ENCODE measurements around the gene GPRC6A. TPM values are rescaled to one million over a fixed set of nuclear protein-coding genes. Genes with fewer than 3 reads are reported as not detected.
"Not testable (repeated sequence)": the region's sequence is repeated elsewhere in the genome, so short reads cannot be mapped to it uniquely, and the experiment has no call there.

GPRC6A gene
- total and polyA plus RNA-seq, 4 donors = not detected

DNA sequence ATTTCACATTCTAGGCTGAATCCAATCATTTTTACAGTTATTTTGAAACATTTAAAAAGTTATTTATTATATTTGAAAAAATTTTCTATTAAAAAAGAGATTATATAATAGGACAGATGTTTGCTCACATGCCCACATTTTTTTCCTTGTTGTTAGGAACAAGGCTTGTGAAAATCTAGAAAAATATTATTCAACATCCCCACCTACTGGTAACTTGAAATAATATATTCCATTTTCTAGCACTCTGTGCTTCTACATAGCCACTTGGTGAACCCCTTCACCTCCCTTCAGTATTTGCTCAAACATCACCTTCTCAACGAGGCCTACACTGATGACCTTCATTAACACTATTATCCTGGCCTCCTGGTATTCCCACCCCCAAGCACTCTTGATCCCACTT, 18.3 kb upstream of the GPRC6A start:
- Histone ChIP-seq H3K36me3 (ENCODE audit: control insufficient read depth, insufficient read depth, low read length) (no peaks in the 10 kb centered on the region), H3K27ac (ENCODE audit: low read depth, low read length) (no peak overlapping the region), H3K4me3 (ENCODE audit: low read depth, low read length) (no peak overlapping the region), H3K9me3 (ENCODE audit: control insufficient read depth, insufficient read depth, low read length) (no peaks in the 10 kb centered on the region), H3K27me3 (ENCODE audit: control insufficient read depth, insufficient read depth, low read length) (no peaks in the 10 kb centered on the region), H3K4me1 (ENCODE audit: control insufficient read depth, insufficient read depth, low read length) (no peaks in the 10 kb centered on the region)
- DNase-seq (ENCODE audit: low read depth in 4 of 6, low spot score in 6 of 6) = peak in 5 of 6 donors; percentile 4 to 76 (median 7)
- WGBS (ENCODE audit: insufficient coverage) = 60% methylated on average over 1 of the region's 1 CpG

DNA sequence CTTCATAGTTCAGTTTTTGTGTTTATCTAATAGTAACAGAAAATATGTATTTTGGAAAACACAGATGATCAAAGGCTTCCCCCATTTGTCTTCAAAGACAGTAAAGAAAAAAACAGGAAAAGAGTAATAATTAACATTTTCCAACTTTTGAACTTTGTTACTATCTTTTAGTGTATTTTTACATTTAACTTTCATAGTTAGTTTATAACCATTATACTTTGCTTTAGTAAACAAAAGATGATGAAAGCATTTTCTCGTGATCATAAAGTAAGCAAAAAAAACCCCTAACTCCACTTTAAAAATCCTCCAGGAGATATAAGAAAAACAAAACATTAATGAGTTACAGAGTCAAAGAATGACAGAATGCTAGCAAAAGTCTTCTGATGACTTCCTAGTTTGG, 13.6 kb upstream of the GPRC6A start:
- Histone ChIP-seq H3K36me3 (ENCODE audit: control insufficient read depth, insufficient read depth, low read length) (no peaks in the 10 kb centered on the region), H3K9me3 (ENCODE audit: control insufficient read depth, insufficient read depth, low read length) (no peaks in the 10 kb centered on the region), H3K4me1 (ENCODE audit: control insufficient read depth, insufficient read depth, low read length) (no peaks in the 10 kb centered on the region), H3K27me3 (ENCODE audit: control insufficient read depth, insufficient read depth, low read length) (no peaks in the 10 kb centered on the region), H3K27ac (ENCODE audit: low read depth, low read length) (no peak overlapping the region), H3K4me3 (ENCODE audit: low read depth, low read length) (no peak overlapping the region)
- no CpG with 5 or more reads among the region's 1 CpG for WGBS (ENCODE audit: insufficient coverage)
- DNase-seq (ENCODE audit: low read depth in 4 of 6, low spot score in 6 of 6) = no peak

DNA sequence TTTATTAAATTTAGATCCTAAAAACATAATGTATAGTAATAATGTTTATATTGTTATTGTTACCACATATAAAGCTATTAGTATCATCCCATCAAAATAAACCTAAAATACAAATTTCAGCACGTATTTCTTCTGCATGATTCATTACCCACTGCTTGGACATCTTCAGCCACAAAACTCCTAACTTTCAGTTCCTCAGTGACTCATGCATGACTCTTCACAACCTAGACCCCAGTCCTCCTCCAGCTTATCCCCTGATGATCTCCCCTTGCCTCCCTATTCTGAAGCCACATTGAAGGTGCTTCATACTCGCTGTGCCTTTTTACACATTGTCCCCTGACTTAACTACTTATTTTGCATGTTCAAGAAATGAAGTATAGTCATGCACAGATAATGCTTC, 11.2 kb upstream of the GPRC6A start:
- H3K27ac ChIP-seq (ENCODE audit: low read depth, low read length) = no peak overlapping the region
- WGBS (ENCODE audit: insufficient coverage) = 78% methylated on average over 1 of the region's 2 CpGs
- H3K36me3 ChIP-seq (ENCODE audit: control insufficient read depth, insufficient read depth, low read length) = no peaks in the 10 kb centered on the region
- H3K4me3 ChIP-seq (ENCODE audit: low read depth, low read length) = no peak overlapping the region
- no peaks in the 10 kb centered on the region for H3K9me3 ChIP-seq (ENCODE audit: control insufficient read depth, insufficient read depth, low read length)
- DNase-seq (ENCODE audit: low read depth in 4 of 6, low spot score in 6 of 6) = no peak
- H3K4me1 ChIP-seq (ENCODE audit: control insufficient read depth, insufficient read depth, low read length) = no peaks in the 10 kb centered on the region
- no peaks in the 10 kb centered on the region for H3K27me3 ChIP-seq (ENCODE audit: control insufficient read depth, insufficient read depth, low read length)

DNA sequence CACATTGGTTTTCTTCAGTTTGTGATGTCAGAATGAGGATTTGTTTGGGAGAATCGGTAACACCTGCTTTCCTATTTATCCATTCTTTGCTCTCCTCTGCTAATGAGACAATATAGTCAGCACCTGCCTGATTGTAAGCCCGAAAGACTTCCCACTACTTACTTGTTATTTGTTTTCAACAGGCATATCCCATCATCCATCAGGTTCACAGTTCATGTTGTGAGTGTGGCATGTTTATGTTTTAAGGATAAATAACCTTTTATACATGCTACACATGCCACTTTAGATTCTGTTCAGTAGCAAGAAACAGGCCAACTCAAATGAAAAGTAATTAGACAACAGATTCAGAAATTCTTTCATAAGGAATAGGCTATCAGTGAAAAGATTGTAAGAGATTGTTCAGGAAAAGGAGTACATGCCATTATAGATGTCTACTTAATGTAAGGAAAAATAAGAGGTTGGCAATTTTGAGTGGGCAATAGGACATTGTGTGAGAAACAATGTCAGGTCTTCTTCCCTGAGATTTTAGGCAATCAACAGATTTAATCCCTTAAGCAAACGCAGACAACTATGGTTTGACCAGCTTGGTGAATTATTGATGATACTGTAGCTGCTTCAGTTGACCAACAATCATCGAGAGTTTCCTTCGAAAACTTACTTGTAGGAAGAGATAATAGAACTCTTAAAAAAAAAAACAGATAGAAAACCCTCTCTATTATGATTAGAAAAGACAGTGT, 7.9 kb upstream of the GPRC6A start:
- no peaks in the 10 kb centered on the region for H3K9me3 ChIP-seq (ENCODE audit: control insufficient read depth, insufficient read depth, low read length)
- no peaks in the 10 kb centered on the region for H3K27me3 ChIP-seq (ENCODE audit: control insufficient read depth, insufficient read depth, low read length)
- H3K4me3 ChIP-seq (ENCODE audit: low read depth, low read length) = no peak overlapping the region
- H3K4me1 ChIP-seq (ENCODE audit: control insufficient read depth, insufficient read depth, low read length) = no peaks in the 10 kb centered on the region
- no peaks in the 10 kb centered on the region for H3K36me3 ChIP-seq (ENCODE audit: control insufficient read depth, insufficient read depth, low read length)
- WGBS (ENCODE audit: insufficient coverage) = no CpG with 5 or more reads among the region's 5 CpGs
- no peak for DNase-seq (ENCODE audit: low read depth in 4 of 6, low spot score in 6 of 6)
- no peak overlapping the region for H3K27ac ChIP-seq (ENCODE audit: low read depth, low read length)

DNA sequence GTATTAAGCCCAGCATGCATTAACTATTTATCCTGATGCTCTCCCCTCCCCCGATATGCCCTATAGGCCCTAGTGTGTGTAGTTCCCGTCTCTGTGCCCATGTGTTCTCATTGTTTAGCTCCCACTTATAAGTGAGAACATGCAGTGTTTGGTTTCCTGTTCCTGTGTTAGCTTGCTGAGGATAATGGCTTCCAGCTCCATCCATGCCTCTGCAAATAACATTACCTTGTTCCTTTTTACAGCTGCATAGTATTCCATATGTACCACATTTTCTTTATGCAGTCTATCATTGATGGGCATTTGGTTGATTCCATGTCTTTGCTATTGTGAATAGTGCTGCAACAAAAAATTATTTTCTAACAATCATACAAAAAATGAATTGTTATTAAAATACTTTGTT, 5.6 kb upstream of the GPRC6A start:
- 100% methylated on average over 1 of the region's 2 CpGs for WGBS (ENCODE audit: insufficient coverage)
- not testable (repeated sequence) for H3K4me1 ChIP-seq (ENCODE audit: control insufficient read depth, insufficient read depth, low read length); DNase-seq (ENCODE audit: low read depth in 4 of 6, low spot score in 6 of 6); H3K27ac ChIP-seq (ENCODE audit: low read depth, low read length); H3K27me3 ChIP-seq (ENCODE audit: control insufficient read depth, insufficient read depth, low read length); H3K4me3 ChIP-seq (ENCODE audit: low read depth, low read length); H3K9me3 ChIP-seq (ENCODE audit: control insufficient read depth, insufficient read depth, low read length); H3K36me3 ChIP-seq (ENCODE audit: control insufficient read depth, insufficient read depth, low read length)

DNA sequence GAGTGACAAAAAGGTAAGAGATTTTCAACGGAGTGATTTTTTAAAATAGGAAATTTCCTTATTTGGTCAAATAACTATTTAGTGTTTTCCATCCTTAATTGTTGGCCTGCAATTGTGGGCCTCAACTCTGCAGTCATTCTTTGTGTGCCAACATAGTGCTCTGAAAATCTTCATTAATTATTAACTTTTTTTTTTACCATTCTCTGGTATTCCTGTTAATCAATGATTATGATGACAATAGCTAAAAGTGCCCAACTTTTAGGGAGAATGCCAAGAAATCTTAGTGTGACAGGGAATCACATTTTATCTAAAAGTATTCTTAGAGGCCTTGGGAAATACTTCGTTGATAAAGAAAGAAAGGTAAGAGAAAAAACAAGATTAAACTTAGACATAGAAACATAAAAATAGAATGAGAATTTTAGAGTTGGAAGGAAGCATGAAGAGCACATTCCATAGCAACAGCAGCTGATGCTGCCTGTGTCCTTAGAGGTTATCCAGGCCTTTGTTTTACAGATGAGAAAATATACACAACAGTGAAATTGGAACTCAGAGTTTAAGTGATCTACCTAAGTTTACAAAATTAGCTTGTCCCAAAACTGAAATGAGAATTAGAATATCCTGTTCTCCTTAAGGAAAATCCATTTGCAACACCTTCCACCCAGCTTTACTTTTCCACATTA, 1.2 kb downstream of the GPRC6A start:
- Histone ChIP-seq H3K27me3 (ENCODE audit: control insufficient read depth, insufficient read depth, low read length) (no peaks in the 10 kb centered on the region), H3K4me3 (ENCODE audit: low read depth, low read length) (no peak overlapping the region), H3K9me3 (ENCODE audit: control insufficient read depth, insufficient read depth, low read length) (peaks cover 1% of the 10 kb centered on the region), H3K36me3 (ENCODE audit: control insufficient read depth, insufficient read depth, low read length) (no peaks in the 10 kb centered on the region), H3K4me1 (ENCODE audit: control insufficient read depth, insufficient read depth, low read length) (no peaks in the 10 kb centered on the region), H3K27ac (ENCODE audit: low read depth, low read length) (no peak overlapping the region)
- WGBS (ENCODE audit: insufficient coverage) = no CpG with 5 or more reads among the region's 2 CpGs
- DNase-seq (ENCODE audit: low read depth in 4 of 6, low spot score in 6 of 6) = no peak

DNA sequence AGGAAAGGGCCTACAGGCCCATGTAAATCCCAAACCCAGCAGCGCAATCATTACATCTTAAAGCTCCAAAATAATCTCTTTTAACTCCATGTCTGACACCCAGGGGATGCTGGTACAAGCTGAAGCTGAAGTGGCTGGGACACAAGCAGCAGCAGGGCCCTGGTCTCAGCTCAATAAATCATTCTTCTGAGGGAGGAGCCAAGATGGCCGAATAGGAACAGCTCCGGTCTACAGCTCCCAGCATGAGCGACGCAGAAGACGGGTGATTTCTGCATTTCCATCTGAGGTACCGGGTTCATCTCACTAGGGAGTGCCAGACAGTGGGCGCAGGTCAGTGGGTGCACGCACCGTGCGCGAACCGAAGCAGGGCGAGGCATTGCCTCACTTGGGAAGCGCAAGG, 12.5 kb downstream of the GPRC6A start:
- not testable (repeated sequence) for H3K27me3 ChIP-seq (ENCODE audit: control insufficient read depth, insufficient read depth, low read length); H3K4me3 ChIP-seq (ENCODE audit: low read depth, low read length); H3K9me3 ChIP-seq (ENCODE audit: control insufficient read depth, insufficient read depth, low read length); H3K27ac ChIP-seq (ENCODE audit: low read depth, low read length); H3K4me1 ChIP-seq (ENCODE audit: control insufficient read depth, insufficient read depth, low read length); H3K36me3 ChIP-seq (ENCODE audit: control insufficient read depth, insufficient read depth, low read length); DNase-seq (ENCODE audit: low read depth in 4 of 6, low spot score in 6 of 6)
- WGBS (ENCODE audit: insufficient coverage) = 100% methylated on average over 5 of the region's 15 CpGs

DNA sequence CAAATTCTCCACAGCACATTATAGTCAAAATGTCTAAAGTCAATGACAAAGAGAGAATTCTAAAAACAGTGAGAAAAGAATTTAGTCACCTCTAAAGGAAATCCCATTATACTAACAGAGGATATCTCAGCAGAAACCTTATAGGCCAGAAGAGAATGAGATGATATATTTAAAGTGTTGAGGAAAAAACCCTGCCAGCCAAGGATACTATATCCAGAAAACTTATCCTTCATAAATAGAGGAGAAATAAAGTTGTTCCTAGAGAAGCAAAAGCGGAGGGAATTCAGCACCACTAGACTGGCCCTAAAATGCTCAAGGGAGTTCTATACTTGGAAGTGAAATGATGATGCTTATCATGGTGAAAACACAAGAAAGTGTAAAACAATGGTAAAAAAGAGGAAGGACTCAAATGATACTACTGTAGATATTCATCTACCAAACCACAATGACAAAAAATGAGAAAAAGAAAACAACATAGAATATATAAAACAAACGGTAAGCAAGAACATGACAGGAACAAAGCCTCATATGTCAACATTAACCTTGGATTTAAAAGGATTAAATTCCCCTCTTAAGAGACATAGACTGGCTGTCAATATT, 16.7 kb downstream of the GPRC6A start:
- H3K4me3 ChIP-seq (ENCODE audit: low read depth, low read length) = no peak overlapping the region
- H3K27ac ChIP-seq (ENCODE audit: low read depth, low read length) = no peak overlapping the region
- no peak for DNase-seq (ENCODE audit: low read depth in 4 of 6, low spot score in 6 of 6)
- no CpG with 5 or more reads among the region's 2 CpGs for WGBS (ENCODE audit: insufficient coverage)
- H3K4me1 ChIP-seq (ENCODE audit: control insufficient read depth, insufficient read depth, low read length) = no peaks in the 10 kb centered on the region
- no peaks in the 10 kb centered on the region for H3K27me3 ChIP-seq (ENCODE audit: control insufficient read depth, insufficient read depth, low read length)
- H3K9me3 ChIP-seq (ENCODE audit: control insufficient read depth, insufficient read depth, low read length) = peaks cover 5% of the 10 kb centered on the region
- H3K36me3 ChIP-seq (ENCODE audit: control insufficient read depth, insufficient read depth, low read length) = no peaks in the 10 kb centered on the region

DNA sequence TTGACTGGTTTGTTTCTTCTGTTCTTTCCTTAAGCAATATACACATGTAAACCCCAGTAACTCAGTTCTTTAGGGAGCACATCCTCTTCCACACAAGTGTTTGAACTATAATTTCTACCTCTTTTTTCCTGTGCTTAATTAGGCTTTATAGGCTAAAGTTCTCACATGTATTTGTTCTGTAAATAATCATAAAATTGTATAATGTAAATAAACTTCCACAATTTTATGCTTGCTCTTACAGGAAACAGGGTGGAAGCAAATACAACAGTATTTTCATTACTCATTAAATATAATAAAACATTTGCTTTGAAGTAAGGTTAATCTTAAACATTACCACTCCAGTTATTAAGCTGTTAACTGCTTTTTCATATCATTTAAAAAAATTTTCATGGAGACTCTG, 26.9 kb downstream of the GPRC6A start:
- H3K4me1 ChIP-seq (ENCODE audit: control insufficient read depth, insufficient read depth, low read length) = no peaks in the 10 kb centered on the region
- no peaks in the 10 kb centered on the region for H3K9me3 ChIP-seq (ENCODE audit: control insufficient read depth, insufficient read depth, low read length)
- no peaks in the 10 kb centered on the region for H3K27me3 ChIP-seq (ENCODE audit: control insufficient read depth, insufficient read depth, low read length)
- no peak overlapping the region for H3K27ac ChIP-seq (ENCODE audit: low read depth, low read length)
- no peaks in the 10 kb centered on the region for H3K36me3 ChIP-seq (ENCODE audit: control insufficient read depth, insufficient read depth, low read length)
- no peak for DNase-seq (ENCODE audit: low read depth in 4 of 6, low spot score in 6 of 6)
- H3K4me3 ChIP-seq (ENCODE audit: low read depth, low read length) = no peak overlapping the region

DNA sequence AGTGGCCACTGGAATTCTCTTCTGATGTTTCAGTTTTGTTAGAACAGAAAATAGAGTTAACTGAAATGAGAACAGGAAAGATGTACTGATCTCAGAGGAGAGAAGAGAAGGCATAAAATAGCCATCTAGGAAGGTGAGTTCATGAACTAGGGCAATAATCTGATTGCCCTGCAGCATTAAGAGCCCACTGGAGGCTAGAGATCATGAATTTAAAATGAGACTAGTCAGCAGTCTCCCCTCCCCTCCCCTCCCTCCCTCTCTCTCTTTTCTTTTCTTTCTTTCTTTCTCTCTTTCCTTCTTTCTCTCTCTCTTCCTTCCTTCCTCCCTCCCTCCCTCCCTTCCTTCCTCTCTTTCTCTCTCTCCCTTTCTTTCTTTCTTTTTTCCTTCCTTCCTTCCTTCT, 28.9 kb downstream of the GPRC6A start:
- Histone ChIP-seq H3K4me1 (ENCODE audit: control insufficient read depth, insufficient read depth, low read length) (no peaks in the 10 kb centered on the region), H3K9me3 (ENCODE audit: control insufficient read depth, insufficient read depth, low read length) (no peaks in the 10 kb centered on the region), H3K36me3 (ENCODE audit: control insufficient read depth, insufficient read depth, low read length) (no peaks in the 10 kb centered on the region), H3K4me3 (ENCODE audit: low read depth, low read length) (no peak overlapping the region), H3K27me3 (ENCODE audit: control insufficient read depth, insufficient read depth, low read length) (no peaks in the 10 kb centered on the region), H3K27ac (ENCODE audit: low read depth, low read length) (no peak overlapping the region)
- DNase-seq (ENCODE audit: low read depth in 4 of 6, low spot score in 6 of 6) = peak in 1 of 6 donors; percentile 16

All from spinal cord (tissue), 10 donors.